SK-N-DZ (cell line): Measurements from ENCODE around the gene MLPH.
A peak's percentile ranks its signal among the peaks of the same experiment; 100 is the strongest.

ENCODE experiments used
- DNase-seq: peaks from one replicate; pipeline ENCODE4 v3.0.0-alpha.2; 2015; ENCODE audit warnings: low spot score

Gene MLPH

DNA sequence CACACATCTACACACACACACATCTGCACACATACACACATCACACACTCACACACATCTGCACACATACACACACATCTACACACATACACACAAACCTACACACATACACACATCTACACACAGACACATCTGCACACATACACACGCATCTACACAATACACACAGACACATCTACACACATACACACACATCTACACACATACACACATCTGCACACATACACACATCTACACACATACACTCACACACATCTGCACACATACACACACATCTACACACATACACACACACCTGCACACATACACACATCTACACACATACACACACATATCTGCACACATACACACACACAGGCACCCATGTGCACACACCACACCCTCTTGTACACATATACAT is 78.9 kb downstream of the MLPH start:
- DNase-seq, result no peak

DNA sequence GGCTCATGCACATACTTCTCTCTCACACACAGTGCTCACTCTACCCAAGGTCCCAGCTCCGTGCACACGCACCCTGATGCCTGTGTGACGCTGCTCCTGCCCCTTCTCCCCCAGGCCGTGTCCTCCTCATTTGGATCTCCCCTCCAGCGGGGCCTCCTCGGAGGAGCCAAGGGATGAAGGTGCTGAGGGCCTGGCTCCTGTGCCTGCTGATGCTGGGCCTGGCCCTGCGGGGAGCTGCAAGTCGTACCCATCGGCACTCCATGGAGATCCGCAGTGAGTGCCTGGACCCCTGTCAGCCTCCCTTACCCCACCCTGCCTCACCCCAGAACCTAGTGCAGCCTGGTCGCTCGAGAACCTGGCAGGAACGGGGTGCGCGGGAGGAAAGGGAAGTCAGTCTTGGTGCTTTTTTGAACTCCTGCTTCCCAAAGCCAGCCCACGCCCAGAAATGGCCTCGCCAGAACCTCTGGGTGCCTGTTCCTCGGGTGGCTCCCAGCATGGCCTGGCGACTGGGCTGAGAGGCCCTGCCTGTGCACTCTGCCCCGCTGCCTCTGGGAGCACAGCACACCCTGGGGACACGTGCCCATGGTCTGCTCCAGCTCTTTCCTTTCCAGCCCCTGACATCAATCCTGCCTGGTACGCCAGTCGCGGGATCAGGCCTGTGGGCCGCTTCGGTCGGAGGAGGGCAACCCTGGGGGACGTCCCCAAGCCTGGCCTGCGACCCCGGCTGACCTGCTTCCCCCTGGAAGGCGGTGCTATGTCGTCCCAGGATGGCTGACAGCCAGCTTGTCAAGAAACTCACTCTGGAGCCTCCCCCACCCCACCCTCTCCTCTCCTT is 79.6 kb downstream of the MLPH start, which contains the start of gene PRLH:
Gene PRLH, plus strand, starts transcription at position 174 of the 835 bp plus-strand sequence. Its CDS starts 0 bp downstream, at position 174.
- DNase-seq, result no peak

DNA sequence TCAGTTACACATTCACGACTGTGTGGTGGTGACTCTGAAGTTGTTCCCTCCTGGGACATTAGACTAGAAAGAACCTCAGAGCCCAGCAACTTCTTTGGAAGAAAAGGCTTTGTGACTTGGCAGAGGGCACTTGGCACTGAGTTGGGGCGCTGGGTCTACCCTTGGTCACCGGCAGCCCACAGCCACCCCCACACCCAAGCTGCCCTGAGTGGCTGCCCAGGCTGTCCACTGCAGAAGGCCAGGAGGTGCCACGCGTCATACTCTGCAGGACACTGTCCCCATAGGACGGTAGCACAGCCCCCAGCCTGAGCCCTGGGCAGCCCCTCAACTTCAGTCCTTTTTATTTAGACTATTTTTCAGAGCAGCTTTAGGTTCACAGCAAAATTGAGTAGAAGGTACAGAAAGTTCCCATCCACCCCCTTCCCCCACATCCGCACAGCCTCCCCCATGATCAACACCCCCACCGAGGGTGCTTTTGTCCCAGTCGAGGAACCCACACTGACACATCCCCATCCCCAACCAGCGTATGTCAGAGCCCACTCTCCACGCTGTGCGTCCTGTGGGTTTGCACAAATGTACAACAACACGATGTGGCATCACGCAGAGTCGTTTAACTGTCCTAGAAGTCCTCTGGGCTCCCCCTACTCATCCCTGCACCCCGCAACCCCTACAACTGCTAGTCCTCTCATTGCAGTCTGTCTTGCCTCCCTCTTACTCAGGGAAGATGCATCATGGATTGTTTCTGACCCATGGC is 80.4 kb downstream of the MLPH start:
- DNase-seq, result no peak

DNA sequence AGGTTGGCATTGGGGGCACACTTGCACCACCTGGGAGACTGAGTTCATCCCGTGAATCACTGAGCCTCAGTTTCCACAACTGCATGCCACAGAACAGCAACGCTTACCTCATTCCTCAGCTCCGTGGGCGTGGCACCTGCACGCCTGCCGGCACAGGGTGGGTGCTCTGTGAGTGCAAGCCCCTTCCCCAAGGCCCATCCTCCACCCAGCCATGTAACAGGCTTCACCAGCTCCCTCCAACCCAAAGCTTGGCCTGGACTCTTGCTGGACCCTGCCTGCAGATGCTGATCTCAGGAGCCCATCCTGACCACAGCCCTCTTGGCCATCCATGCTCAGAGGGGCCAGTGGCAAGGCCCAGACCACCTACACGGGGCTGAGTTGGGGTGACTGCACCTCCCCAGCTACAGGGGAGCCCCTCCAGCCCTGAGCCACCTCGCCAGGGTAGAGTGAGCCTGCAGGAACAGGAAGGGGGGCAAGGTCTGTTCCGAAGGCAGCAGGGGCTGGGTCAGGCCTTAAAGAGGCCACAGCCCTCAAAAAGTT is 81.1 kb downstream of the MLPH start:
- no peak for DNase-seq

DNA sequence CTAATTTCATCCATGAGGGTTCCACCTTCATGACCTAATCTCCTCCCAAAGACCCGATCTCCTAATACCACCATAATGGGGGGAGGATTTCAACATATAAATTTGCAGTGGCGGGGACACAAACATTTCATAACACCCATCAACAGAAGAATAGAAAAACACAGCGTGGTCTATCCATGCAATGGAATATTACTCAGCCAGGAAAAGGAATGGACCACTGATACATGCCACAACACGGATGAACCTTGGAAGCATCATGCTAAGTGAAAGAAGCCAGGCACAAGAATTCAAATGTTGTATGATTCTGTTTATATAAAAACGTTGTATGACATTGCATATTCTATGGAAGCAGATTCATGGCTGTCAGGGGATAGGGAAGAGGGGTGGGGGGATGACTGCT is 82.0 kb downstream of the MLPH start:
- DNase-seq, result no peak

DNA sequence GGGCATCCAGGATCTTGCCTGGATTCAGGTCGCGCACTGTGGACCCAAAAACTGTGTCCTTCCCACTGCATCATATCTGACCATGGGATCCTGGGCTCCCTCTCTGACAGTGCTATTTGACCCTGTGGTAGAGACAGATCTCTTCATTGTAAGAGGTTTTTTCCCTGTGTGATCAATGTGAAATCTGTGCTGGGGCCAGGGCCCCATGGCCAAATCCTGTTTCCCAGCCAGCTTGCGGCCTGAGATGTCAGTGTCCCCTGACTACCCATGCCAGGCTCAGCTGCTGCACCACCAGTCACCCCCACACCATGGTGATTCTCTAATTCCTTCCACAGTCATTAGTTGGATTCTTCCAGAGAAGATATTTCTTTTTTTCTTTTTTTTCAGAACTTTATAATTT is 82.8 kb downstream of the MLPH start:
- DNase-seq, result no peak

DNA sequence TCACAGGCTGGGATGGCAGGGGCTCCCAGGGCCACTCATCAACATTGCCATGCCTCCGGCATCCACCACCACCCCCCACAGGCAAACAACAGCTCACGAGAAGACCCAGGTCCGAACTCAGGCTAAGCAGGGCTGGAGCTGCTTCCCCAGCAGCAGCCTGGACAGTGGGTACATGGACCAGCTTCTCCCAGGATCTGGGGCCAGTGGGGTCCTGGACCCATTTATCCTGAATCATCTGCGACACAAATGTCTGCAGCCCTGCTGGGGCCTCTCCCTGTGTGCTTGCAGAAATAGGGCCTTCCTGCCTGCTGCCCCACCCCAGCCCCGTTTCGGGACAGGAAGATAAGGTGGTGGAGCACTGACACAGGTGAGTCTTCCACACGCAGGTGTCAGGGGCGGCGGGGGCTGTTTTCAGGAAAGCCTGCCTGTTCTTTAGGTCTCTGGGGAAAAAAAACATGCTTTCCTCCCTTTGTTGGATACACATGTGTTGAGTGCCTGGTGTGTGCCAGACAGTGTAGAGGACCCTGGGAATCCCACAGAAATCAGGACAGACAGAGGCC is 83.8 kb downstream of the MLPH start:
- DNase-seq, result no peak

DNA sequence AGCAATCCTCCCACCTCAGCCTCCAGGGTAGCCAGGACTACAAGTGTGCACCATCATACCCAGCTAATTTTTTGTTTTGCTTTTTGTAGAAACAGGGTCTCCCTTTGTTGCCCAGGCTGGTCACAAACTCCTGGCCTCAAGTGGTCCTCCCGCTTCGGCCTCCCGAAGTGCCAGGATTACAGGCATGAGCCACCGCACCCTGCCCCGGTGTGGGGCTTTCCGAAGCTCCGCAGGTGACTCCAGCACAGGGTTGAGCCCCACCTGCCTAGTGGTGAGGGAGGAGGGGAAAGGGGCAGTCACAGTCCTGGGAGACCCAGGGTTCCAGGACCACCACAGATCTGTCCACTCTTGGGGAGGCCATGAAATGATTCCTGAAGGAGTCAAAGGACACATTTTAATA is 84.5 kb downstream of the MLPH start:
- DNase-seq, result no peak

DNA sequence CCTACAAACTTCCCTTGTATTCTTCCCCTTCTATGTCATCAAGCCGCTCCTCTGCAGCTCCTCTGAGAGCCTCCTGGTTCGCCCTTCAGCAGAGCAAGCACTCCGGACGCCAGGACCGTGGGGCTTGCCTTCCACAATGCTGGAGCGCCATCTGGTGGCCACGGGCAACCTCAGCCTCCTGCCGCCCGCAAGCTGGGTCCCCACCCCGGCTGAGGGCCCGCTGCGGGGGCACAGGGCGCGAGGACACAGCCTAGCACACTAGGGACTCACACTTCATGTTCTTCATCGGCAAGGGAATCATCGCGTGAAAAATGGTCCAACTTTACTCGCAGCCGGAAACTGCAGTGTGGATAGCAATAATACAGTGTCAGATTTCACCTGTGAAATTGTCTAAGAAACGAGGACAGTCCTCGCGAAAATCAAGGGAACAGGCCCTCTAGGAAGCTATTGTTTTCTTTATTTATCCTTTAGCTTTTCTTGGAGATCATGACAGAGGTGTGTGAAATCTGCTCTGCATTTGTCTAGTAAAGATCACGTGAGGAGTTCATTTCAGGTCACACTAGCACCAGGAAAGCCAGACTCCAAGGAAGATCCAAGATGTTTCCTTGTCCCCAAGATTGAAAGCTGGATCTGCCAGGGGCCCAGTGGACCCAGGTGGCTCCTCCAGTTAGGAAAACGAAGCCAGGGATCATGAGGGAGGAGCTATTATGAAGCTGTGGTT is 85.1 kb downstream of the MLPH start:
- peak; percentile 86 for DNase-seq

DNA sequence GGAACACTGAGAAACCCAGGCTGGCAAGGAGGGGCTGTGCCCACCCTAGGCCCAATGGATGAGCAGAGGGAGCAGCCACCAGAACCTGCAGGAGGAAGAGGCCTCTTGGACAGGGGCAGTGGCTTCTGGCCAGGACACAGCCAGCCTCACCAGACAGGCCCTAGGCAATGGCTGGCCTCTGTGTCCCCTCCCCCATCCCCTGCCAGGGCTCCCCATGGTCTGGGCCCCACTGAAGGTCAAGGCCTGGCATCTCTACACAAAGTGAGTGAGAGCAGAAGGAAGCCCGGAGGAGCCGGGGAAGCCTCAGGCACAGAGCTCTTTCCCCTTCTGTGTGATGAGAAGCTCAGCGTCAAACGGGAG is 85.7 kb downstream of the MLPH start:
- DNase-seq, result no peak

DNA sequence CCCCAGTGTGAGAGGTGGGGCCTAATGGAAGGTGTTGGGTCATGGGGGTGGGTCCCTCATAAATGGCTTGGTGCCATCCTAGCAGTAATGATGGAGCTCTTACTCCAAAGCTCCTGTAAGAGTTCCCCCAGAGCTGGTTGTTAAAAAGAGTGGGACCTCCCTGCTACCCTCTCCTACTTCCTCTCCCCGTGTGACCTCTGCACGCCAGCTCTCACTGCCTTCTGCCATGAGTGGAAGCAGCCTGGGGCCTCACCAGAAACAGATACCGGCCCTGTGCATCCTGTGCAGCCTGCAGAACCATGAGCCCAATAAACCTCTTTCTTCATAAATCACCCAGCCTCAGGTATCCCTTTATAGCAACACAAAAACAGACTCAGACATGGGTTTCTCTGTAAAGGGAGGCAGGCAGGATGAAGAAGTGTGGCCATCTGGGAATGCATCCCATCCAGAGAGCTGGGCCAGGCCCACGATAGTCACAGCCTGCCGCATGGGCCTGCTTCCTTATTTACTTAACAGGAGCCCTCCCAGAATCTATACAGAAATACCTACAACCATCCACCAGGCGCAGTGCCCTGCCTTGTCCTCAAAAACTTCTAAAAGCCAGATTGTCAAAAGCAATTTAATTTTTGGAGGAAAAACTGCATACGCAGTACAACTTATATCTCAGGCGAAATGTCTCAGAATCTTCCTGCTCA is 86.8 kb downstream of the MLPH start:
- DNase-seq, result no peak

DNA sequence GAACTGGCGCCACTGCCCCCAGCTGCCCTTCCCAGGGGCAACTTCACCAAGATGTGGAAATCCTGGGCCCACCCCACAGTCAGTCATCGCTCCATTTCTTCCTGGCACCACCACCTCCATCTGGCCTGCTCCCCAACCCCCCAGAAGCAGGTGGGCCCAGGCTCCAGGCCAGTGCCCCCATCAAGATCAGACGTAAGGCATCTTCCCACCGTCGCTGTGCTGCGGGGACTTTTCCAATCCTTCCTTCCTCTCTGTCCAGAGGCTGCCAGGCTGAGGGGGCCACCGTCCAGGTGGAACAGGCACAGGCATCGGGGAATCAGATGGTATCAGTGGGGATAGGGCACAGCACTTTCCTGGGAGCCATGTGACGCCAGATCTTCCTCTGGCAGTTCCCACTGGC is 87.4 kb downstream of the MLPH start:
- no peak for DNase-seq

DNA sequence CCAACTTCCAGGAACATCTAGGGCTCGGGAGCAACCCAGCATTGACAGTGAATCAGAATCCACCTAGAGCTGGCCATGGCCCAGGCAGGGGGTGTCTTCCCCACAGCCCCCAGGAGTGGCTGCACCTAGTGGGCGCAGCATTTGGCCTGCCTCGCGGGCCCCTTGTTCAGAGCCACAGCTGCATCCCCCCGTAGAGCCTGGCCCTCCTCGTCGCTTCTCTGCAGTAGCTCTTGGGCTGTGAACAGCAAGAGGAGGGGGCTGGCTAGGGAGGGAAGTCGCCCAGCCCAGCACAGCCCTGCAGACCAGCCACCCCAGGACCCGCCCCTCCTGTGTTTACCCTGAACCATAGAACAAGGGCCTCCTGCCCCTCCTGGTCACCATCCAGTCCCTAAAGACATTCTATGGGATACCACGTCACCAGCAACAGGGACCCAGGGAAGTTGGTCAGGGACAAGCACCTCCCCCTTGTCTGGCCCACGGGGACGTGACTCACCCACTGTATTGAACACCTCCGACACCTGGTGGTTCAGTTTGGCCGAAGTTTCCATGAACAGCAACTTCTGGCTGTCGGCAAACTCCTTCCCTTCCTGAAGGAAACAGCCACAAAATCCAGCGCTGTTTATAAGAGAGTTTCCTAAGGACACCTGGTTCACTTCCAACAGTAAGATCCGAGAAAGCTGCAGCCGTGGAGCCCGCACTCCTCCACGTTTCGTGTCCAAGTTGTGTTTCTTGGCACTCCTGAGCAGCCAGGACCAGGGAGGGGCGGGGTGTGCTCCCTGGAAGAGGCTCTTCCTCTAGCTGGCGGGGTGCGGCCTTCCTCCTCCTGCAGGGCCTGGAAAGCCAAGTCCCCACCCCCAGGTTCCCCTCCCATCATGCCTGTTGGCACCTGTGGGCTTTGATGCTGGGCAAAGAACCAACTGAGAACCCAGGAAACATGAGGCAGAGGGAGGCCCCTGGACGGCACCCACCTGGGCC is 88.1 kb downstream of the MLPH start:
- no peak for DNase-seq

DNA sequence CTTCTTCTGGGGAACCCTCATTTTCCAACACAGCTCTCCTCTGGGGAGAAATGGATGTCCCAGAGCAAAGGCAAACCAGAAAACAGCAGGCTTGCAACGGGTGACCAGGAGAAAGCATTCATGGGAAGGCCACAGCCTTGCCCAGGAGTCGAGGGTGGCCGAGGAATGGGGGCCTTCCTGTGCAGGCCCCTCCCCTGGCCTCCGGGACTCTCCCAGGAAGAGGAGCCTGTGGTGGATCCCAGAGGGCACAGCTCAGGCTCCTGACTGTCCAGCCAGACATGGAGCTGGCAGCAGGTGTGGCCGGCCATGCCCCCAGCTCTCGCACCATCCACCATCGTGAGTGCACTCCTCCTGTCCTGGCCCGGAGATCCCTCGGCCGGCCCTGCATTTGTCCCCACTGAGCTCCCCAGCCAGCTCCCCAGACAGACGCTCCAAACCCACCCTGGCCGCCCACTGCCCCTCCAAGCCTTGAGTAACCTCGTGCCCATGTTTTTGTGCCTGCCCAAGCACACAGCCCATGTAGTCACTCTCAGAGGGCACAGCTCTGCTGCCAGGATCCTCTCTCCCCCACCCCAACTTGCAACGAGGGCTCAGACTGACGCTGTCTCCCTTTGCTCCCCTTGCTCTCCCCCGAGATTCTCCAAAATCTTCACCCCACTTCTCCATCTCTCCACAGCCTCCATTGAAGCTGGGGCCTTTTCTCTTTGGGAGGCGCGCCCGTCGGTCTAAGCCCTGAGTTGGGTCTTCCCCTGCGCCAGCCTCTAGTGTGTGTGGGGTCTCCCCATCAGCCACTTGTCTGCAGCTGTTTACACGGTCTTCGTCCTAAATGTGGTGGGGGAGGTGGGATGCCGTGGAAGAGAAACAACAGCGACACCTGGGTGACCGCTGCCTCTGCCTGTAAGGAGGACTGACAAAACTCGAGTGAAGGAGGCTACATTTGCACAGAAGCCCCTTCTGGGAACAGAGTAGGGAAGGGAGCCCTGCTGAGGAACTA is 89.1 kb downstream of the MLPH start:
- no peak for DNase-seq

DNA sequence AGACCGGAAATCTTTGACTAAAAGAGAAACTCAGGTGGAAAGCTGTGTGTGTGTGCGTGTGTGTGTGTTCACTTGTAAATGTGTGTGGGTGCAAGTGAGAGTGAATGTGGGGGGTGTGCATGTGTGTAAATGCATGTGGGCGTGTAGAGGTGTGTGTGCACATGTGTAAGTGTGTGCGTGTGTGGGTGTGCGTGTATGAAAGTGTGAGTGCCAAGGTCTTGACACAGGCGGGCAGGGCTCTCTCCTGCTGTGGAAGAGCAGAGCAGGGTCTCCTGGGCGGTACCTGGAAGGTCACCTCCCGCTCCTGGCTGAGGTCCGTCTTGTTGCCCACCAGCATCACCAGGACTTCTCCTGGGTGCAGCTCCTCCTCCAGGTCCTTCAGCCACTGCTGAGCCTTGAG is 89.9 kb downstream of the MLPH start:
- no peak for DNase-seq

DNA sequence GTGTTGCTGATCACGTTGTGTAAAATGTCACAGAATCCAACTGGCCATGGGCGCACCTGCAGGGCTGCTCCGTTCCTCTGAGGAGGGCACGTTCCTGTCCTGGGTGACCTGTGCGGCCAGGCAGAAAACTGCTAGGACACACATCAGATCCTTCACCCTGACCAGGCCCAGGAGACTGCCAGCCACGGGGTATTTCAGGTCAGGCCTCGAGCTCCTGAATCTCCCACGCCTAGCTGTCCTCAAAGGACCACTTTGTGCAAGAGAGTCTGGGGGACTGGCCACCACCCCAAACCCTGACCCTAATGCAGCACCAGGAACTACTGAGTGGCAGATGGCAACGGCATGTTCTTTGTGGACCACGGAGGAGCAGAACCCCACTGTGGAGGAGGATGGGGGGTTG is 90.4 kb downstream of the MLPH start:
- DNase-seq, result no peak

DNA sequence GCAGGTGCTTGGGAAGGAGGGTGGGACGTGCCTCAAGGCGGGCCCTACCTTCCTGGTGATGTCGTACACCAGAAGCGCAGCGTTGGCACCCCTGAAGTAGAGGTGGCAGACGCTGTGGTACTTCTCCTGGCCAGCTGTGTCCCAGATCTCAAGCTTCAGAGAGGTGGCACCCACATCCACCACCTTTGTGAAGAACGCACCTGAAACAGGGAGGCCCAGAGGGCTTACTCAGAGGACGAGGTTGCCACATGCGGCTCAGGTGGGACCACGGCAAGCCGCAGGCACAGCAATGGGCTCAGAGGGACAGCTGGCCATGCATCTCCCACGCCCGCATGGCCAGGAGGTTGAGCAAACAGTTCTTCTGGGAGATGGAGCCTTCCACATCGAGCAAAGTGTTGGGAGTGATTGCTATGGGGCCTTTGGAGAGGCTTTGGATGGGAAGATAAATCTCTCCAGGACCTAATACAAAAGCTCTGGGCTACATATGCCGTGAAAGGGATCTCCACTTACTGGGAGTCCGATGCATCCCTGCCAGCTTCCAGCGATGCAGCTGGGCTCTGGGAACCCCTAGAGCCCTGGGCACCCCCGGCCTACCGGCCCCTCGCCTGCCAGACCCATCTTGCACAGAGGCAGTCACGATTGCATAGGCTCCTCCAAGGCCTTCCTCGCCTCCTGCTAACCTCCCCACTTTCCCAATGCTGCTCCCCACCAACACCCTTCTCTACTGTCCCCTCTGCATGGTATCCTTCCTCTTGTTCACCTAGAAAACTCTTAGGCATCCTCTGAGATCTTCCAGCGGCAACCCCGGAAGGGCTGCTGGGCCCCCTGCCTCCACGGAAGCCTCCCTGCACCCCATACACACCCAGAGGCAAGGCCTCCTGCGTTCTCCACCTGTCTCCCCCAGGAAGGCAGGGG is 91.2 kb downstream of the MLPH start:
- DNase-seq, result no peak

DNA sequence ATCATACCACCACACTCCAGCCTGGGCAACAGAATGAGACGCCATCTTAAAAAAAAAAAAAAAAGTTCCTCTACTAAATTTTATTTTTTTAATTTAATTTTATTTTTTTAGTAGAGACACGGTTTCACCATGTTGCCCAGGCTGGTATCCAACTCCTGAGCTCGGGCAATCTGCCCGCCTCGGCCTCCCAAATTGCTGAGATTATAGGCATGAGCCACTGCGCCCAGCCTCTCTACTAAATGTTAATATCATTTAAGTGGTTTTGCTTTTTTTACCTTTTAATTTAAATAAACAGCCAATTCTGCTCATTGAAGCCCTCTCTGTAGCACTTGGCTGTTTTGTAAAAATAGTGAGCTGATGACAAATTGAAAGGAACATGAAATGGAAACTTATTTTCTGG is 94.3 kb downstream of the MLPH start:
- no peak for DNase-seq
